Suppressor macrophage treated with lipopolysaccharide for 1 hour (primary cell): ENCODE measurements around the gene CALHM4.
A peak's percentile ranks its signal among the peaks of the same experiment; 100 is the strongest.

Experiments used
- DNase-seq, 3 donors: peaks; one replicate each; pipeline ENCODE4 v3.0.0-alpha.2; 2020 to 2022

CALHM4 gene

GRCh38 chr6:116553451-116553850, at the start of gene CALHM4:
CALHM4 (plus strand) TSS chr6:116553751; CDS start chr6:116553794, 43 bp downstream.
- no peak for DNase-seq

DNA sequence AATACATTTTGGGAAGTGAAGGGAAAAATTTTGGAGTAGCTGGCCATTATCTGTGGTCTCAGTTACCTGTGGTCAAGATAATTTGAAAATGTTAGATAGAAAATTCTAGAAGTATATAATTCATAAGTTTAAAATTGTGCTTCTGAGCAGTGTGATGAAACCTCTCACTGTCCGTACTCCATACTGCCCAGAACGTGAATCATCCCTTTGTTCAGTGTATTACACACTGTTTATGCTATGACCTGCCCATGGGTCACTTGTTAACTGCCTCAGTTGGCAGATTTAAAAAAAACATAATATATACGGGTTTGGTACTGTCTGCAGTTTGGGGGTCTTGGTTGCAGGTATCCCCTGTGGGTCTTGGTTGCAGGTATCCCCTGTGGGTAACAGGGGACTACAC, 46.2 kb upstream of the CALHM4 start:
- DNase-seq = no peak

DNA sequence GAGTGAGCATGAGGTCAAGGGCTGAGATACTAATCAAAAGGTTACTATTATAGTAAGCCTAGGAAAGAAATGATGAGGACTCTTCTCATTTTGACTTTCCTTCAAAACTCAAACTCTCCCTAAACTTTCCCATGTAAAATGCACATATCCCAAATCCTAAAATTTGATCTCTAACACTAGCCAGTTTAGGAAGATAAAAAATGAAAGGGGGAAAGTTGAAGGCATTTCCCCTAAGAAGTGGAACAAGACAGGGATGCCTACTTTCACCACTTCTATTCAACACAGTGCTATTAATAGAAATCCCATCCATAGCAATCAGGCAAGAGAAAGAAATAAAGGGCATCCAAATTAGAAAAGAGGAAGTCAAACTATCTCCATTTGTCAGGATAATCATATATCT, 45.0 kb upstream of the CALHM4 start:
- DNase-seq = no peak

DNA sequence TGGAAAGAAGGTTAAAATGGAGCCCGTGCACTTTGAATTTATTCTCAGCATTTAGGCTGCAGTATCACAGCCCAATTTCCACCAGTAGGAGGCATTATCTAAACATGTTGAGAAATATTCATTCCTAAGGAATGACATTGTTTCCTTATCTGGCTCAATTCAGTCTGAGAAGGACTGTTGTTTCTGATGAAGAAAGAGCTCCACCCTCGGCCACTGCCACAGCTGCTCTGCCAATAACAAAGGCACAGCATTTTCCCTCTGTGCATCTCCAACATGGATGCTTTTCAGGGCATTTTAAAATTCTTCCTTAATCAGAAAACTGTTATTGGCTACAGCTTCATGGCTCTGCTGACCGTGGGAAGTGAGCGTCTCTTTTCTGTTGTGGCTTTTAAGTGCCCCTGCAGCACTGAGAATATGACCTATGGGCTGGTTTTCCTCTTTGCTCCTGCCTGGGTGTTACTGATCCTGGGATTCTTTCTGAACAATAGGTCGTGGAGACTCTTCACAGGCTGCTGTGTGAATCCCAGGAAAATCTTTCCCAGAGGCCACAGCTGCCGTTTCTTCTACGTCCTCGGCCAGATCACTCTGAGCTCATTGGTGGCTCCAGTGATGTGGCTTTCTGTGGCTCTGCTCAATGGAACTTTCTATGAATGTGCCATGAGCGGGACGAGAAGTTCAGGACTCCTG, 42.0 kb upstream of the CALHM4 start, which contains the start of gene CALHM5:
Gene CALHM5, plus strand, starts transcription at position 216 of the 687 bp plus-strand sequence. Its CDS starts 58 bp downstream, at position 274.
- DNase-seq = peak; percentile 39 to 43 (median 41)

- peak; percentile 15 to 54 (median 42) for DNase-seq
Measured at GRCh38 chr6:116512111-116512559, 41.4 kb upstream of the CALHM4 start.

DNA sequence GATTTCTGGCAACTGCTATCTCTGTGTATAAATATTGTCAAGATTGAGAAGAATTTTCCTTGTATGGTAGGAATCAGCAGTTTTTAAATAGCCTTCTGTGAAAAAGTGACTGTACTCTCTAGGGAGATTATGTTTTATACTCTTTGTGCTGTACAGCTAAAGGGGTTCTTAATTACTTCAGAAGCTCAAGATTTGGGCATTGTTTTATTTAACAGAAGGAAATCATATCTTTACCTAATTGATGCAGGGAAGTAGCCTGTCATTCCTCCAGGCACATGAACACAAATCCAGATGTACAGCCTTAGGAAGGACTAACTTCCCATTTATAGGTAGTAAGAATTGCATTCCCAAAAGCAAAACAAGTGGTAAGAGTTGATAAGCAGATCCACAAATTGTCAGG, 40.8 kb upstream of the CALHM4 start:
- no peak for DNase-seq

- DNase-seq = no peak
Measured at GRCh38 chr6:116513224-116513875, 40.2 kb upstream of the CALHM4 start.

- DNase-seq = peak in 1 of 3 donors; percentile 24
Measured at GRCh38 chr6:116514111-116514510, 39.4 kb upstream of the CALHM4 start.

- DNase-seq = no peak
Measured at GRCh38 chr6:116515141-116515540, 38.4 kb upstream of the CALHM4 start.

DNA sequence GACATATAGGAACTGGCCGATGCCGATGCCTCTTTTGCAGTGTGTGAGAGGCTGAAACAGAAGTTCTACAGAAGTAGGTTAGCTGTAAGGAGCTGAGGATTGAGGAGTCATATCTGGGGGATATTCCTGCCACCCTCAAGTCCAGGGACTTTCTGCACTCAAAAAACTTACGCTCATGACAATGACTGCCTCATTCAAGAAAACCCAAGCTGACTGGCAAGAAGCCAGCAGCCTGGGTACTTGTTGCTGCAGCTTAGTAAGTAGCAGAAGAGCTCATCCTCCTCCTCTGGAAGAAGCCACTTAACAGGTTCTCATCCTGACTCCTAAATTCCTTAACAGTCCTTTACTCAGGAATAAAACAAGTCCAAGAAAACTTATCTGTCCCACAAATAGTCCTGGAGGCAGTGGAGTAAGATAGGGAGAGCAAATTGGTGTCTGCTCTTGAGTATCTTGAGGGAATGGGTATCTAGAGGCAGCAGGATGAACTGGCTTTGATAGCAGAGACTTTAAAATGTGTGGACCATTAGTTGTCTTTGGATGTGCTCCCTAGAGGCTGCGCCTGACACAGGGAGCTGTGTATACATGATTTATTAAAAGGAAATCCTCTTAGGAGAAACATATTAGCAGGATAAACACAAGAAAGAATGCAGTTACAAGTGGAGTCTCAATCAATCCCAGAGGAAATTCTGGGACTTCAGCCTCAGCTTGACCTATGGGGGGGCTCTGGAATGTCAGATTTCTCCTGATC, 34.8 kb upstream of the CALHM4 start:
- peak; percentile 64 to 85 (median 76) for DNase-seq

DNA sequence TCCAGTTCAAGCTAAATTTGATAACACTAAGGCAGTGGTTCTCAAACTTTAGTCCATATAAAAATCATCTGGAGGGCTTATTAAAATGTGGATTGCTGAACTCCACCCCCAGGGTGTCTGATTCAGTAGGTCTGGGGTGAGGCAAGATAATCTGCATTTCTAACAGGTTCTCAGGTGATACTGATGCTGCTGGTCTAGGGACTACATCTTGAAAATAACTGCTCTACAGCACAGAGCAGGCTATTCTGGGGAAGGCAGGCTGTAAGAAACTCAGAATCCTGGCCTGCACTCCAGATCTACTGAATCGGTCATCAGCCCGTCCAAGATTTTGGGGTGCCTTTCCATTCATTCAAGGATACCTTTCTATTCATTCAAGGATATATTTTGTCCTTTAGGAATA, 30.7 kb upstream of the CALHM4 start:
- DNase-seq = no peak

DNA sequence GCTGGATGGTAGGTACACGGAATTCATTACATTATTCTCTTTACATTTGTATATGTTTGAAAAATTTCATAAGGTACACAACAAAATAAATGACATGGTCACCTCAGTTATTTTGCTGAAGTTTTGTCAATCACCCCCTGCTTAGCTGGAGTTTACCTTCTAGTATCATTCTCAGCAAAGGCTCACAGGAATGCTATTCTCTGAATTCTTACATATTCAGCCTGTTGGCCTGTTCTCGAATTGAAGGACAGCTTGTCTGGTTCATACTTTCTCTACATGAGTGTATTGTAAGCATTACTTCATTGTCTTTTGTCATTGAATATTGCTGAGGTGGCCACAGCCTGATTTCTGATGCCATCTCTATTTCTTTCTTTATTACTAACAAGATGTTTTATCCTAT, 29.3 kb upstream of the CALHM4 start:
- no peak for DNase-seq

- DNase-seq = no peak
Measured at GRCh38 chr6:116528133-116528532, 25.4 kb upstream of the CALHM4 start.

DNA sequence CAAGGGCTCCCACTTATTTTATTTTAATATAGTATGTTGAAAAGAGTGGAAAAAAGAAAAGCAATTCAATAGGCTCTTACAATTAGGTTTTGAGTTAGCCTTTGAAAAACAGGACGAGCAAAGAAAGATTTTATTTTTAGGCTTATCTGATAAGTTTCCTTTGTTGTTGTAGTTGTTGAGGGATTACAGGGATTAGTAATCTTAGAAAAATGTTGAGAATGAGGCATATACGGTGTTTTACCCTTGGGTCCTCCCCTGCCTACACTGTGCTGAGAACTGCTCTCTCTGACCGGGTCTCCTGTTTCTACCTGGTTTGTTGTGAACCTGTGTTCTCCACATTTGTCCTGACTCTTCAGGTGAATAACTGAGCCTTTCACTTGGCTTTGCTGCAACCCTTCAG, 24.8 kb upstream of the CALHM4 start:
- no peak for DNase-seq

DNA sequence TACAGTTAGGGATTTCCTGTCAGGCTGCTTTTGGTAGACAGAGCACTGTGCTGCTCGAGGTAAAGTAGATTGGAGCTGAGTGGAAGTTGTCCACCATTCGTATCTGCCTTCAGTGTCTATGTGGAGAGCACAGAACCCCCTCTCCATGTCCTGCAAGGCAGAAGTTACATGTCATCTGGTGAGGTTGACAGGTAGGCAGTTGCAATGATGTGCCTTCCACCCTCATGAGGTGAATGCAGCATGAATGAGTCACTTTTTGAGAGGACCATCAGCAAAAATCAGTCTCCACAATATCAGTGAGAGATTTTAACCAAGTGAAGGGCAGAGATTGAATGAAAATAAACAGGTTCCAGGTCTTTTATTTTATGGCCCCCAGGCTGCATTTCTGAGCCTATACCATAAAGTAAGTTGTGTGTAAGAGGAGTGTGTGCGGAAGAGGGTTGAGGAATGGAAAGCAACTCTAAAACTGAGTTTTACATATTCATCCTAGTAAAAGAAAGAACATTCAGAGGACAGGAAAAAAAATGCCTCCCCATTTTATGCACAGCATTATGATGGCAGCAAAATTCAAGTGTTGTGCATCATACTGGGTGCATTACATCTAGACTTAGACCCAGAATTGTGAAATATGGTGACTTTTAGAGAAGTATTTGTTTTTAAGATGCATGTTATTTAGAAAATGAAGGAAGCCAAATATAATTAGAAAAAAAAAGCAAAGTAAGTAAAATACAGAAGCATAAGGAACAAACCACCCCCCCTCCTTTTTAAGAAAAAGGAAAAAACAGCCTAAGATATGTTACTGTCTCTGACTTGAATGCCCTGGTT, 23.9 kb upstream of the CALHM4 start:
- DNase-seq = peak in 2 of 3 donors; percentile 32 to 40

GRCh38 chr6:116530436-116530835, 23.1 kb upstream of the CALHM4 start:
- DNase-seq = no peak

DNA sequence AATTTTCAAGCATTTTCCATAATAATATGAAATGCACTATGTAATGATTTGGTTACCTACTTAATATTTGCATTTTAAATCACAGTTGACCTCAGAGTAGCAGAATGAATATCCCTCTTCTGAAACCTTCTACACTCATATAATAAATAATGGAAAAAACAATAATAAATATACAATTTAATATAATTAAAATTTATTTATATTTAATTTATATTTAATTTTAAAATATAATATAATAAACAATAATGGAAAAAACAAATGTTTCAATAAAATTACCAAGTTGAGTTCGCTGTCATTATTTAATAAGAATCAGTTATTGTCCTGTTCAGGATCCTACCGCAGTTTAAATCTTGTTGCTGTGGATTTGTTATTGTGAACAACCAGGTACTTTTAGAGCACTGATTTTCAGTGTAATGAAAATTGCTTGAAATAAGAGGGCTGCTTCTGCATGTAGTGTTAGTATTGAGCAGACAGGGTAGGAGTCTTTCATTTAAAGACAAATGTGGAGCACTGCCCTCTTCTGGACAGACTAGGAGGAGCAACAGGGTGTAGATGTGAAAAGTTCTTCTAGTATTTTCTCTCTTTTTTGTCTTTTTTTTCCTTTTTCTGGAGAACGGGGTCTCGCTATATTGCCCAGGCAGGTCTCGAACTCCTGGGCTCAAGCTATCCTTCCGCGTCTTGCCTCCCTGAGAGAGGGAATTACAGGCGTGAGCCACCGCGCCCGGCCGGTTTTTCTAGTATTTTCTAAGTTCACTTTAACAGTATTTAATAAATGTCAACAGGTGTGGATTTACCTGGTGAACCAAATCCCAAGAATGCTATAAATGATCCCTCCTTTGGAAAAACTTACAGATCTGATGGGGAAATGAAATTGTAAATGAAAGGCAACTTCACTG, 21.6 kb upstream of the CALHM4 start:
- DNase-seq = peak; percentile 79 to 88 (median 82)

- DNase-seq = no peak
Measured at GRCh38 chr6:116533233-116533957, 20.2 kb upstream of the CALHM4 start.

- DNase-seq = no peak
Measured at GRCh38 chr6:116535109-116535508, 18.4 kb upstream of the CALHM4 start.

GRCh38 chr6:116536216-116536621, 17.3 kb upstream of the CALHM4 start:
- DNase-seq = peak; percentile 76 to 87 (median 79)

- no peak for DNase-seq
Measured at GRCh38 chr6:116542426-116542825, 11.1 kb upstream of the CALHM4 start.
